HepG2 (cell line): ENCODE measurements around the gene ITGAE. TPM values are rescaled to one million over a fixed set of nuclear protein-coding genes. Genes with fewer than 3 reads are reported as not detected.

ENCODE experiments used
- ATF1 ChIP-seq: IDR thresholded peaks from 2 replicates; pipeline ENCODE4 v1.6.1; 2016; ENCODE audit warnings: mild to moderate bottlenecking, control low read depth
- BRD4 ChIP-seq: sonication (generic); formaldehyde crosslinking; IDR thresholded peaks from 2 replicates; pipeline ENCODE4 v1.4.0; 2020; ENCODE audit warnings: missing genetic modification reagents
- EEA1 ChIP-seq: sonication (generic); formaldehyde crosslinking; IDR thresholded peaks from 2 replicates; pipeline ENCODE4 v1.5.1; 2020; ENCODE audit warnings: mild to moderate bottlenecking, missing genetic modification reagents, borderline replicate concordance
- ISL2 ChIP-seq: sonication (generic); formaldehyde crosslinking; IDR thresholded peaks from 2 replicates; pipeline ENCODE4 v1.5.0; 2020; ENCODE audit warnings: missing genetic modification reagents
- KDM5A ChIP-seq: fragments of 200-600 bp; sonication (generic); IDR thresholded peaks from 2 replicates; pipeline ENCODE4 v1.7.0; 2018; ENCODE audit warnings: antibody characterized with exemption, mild to moderate bottlenecking, low read length, borderline replicate concordance
- LCORL ChIP-seq, 2 experiments: fragments of 450-650 bp in 1 of 2; sonication (generic) in 1 of 2; formaldehyde crosslinking in 1 of 2; IDR thresholded peaks; 2 replicates each; pipeline versions ENCODE4 v1.5.0 to v1.6.1; 2017 to 2020; ENCODE audit warnings: antibody characterized with exemption in 1 of 2, missing genetic modification reagents in 1 of 2
- NFYB ChIP-seq: sonication (generic); formaldehyde crosslinking; IDR thresholded peaks from 2 replicates; pipeline ENCODE4 v1.4.0; 2020; ENCODE audit warnings: missing genetic modification reagents
- PLSCR1 ChIP-seq: sonication (generic); formaldehyde crosslinking; IDR thresholded peaks from 2 replicates; pipeline ENCODE4 v1.5.0; 2020; ENCODE audit warnings: missing genetic modification reagents, mild to moderate bottlenecking, borderline replicate concordance
- RBM22 ChIP-seq: fragments of 200-400 bp; formaldehyde crosslinking; optimal IDR thresholded peaks from 2 replicates; pipeline ENCODE3; 2017; ENCODE audit warnings: mild to moderate bottlenecking, low read length, moderate library complexity
- SAFB2 ChIP-seq: sonication (generic); formaldehyde crosslinking; IDR thresholded peaks from 2 replicates; pipeline ENCODE4 v1.5.1; 2020; ENCODE audit warnings: missing genetic modification reagents, low read depth, mild to moderate bottlenecking, borderline replicate concordance
- SMAD1 ChIP-seq: sonication (generic); formaldehyde crosslinking; IDR thresholded peaks from 2 replicates; pipeline ENCODE4 v1.4.0; 2020; ENCODE audit warnings: missing genetic modification reagents, low read depth, mild to moderate bottlenecking, borderline replicate concordance
- ZBTB7B ChIP-seq: sonication (generic); formaldehyde crosslinking; IDR thresholded peaks from 2 replicates; pipeline ENCODE4 v1.4.0; 2020; ENCODE audit warnings: missing genetic modification reagents
- ZFP62 ChIP-seq: sonication (generic); formaldehyde crosslinking; IDR thresholded peaks from 2 replicates; pipeline ENCODE4 v1.4.0; 2020; ENCODE audit warnings: missing genetic modification reagents
- ZKSCAN5 ChIP-seq: sonication (generic); formaldehyde crosslinking; IDR thresholded peaks from 2 replicates; pipeline ENCODE4 v1.5.1; 2020; ENCODE audit warnings: mild to moderate bottlenecking, missing genetic modification reagents
- ZKSCAN8 ChIP-seq: IDR thresholded peaks from 2 replicates; pipeline ENCODE4 v1.6.1; 2016; ENCODE audit warnings: borderline replicate concordance, missing genetic modification reagents, missing compliant biosample characterization
- ZNF121 ChIP-seq: sonication (generic); formaldehyde crosslinking; IDR thresholded peaks from 2 replicates; pipeline ENCODE4 v1.5.0; 2020; ENCODE audit warnings: mild to moderate bottlenecking, missing genetic modification reagents
- ZNF136 ChIP-seq: sonication (generic); formaldehyde crosslinking; IDR thresholded peaks from 2 replicates; pipeline ENCODE4 v1.8.1; 2022; ENCODE audit warnings: low read depth, mild to moderate bottlenecking, moderate library complexity, missing genetic modification reagents
- ZNF451 ChIP-seq: sonication (generic); formaldehyde crosslinking; IDR thresholded peaks from 2 replicates; pipeline ENCODE4 v1.5.0; 2020; ENCODE audit warnings: mild to moderate bottlenecking, missing genetic modification reagents
- ZNF563 ChIP-seq: sonication (generic); formaldehyde crosslinking; IDR thresholded peaks from 2 replicates; pipeline ENCODE4 v1.8.0; 2022; ENCODE audit warnings: mild to moderate bottlenecking, moderate library complexity, missing genetic modification reagents
- ZNF703 ChIP-seq: sonication (generic); formaldehyde crosslinking; IDR thresholded peaks from 2 replicates; pipeline ENCODE4 v1.5.1; 2020; ENCODE audit warnings: missing genetic modification reagents, mild to moderate bottlenecking, moderate library complexity, borderline replicate concordance
- ZSCAN9 ChIP-seq: IDR thresholded peaks from 2 replicates; pipeline ENCODE4 v1.6.1; 2016; ENCODE audit warnings: borderline replicate concordance
- polyA plus RNA-seq, 8 experiments: library from polyadenylated mRNA; depleted of rRNA in 3 of 8; stranded (reverse) in 7 of 8; unstranded in 1 of 8; fragments of >200 nt; fragmentation: Illumina TruSeq in 4 of 8; extraction: Trizol in 4 of 8; gene quantifications; 2 replicates each; pipeline versions ENCODE4 v1.2.1 to v1.2.3, GENCODE V29; 2011 to 2016; ENCODE audit warnings: low read depth in 4 of 8, missing spikeins in 1 of 8, mixed read lengths in 1 of 8; ENCODE audit not compliant: insufficient read depth in 1 of 8
- total RNA-seq, 5 experiments: library from RNA; depleted of rRNA; stranded (reverse); fragments of >200 nt; fragmentation: Illumina TruSeq; extraction: Trizol; gene quantifications; 2 replicates each; pipeline ENCODE4 v1.2.3, GENCODE V29; 2016; ENCODE audit warnings: low read depth in 1 of 5
- TF ChIP-seq, protein P1 (sequence below): sonication (generic); formaldehyde crosslinking; IDR thresholded peaks from 2 replicates; pipeline ENCODE4 v1.5.1; 2020; ENCODE audit warnings: missing genetic modification reagents, mild to moderate bottlenecking, borderline replicate concordance
- TF ChIP-seq, protein P2 (sequence below): sonication (generic); formaldehyde crosslinking; IDR thresholded peaks from 2 replicates; pipeline ENCODE4 v1.8.0; 2022; ENCODE audit warnings: mild to moderate bottlenecking, missing genetic modification reagents; ENCODE audit not compliant: insufficient replicate concordance
- TF ChIP-seq, protein P3 (sequence below): sonication (generic); formaldehyde crosslinking; conservative IDR thresholded peaks from 2 replicates; pipeline ENCODE4 v1.5.0; 2020; ENCODE audit warnings: missing genetic modification reagents
- TF ChIP-seq, protein P4 (sequence below): sonication (generic); formaldehyde crosslinking; IDR thresholded peaks from 2 replicates; pipeline ENCODE4 v1.4.0; 2020; ENCODE audit warnings: missing genetic modification reagents
- TF ChIP-seq, protein P5 (sequence below): sonication (generic); formaldehyde crosslinking; IDR thresholded peaks from 2 replicates; pipeline ENCODE4 v1.4.0; 2020; ENCODE audit warnings: missing genetic modification reagents

ITGAE gene
- total and polyA plus RNA-seq, 2 of the 13 experiments (the other 11 are each of a cell fraction or from before 2014, with no cell fraction given): 42.3 to 49.0 TPM

- no peak for TF ChIP-seq RBM22
- TF ChIP-seq ZSCAN9 (CRISPR knock-in tag): no peak
- TF ChIP-seq ZKSCAN5: no peak
- TF ChIP-seq LCORL (IDR thresholded peaks at IDR 0.05): no peak
- no peak for TF ChIP-seq LCORL (CRISPR knock-in tag; IDR thresholded peaks at IDR 0.05)
- TF ChIP-seq ZNF703: no peak
- TF ChIP-seq SAFB2 (CRISPR knock-in tag): no peak
- TF ChIP-seq, protein P1, sequence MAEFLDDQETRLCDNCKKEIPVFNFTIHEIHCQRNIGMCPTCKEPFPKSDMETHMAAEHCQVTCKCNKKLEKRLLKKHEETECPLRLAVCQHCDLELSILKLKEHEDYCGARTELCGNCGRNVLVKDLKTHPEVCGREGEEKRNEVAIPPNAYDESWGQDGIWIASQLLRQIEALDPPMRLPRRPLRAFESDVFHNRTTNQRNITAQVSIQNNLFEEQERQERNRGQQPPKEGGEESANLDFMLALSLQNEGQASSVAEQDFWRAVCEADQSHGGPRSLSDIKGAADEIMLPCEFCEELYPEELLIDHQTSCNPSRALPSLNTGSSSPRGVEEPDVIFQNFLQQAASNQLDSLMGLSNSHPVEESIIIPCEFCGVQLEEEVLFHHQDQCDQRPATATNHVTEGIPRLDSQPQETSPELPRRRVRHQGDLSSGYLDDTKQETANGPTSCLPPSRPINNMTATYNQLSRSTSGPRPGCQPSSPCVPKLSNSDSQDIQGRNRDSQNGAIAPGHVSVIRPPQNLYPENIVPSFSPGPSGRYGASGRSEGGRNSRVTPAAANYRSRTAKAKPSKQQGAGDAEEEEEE (CRISPR knock-in tag): no peak
- TF ChIP-seq, protein P2, sequence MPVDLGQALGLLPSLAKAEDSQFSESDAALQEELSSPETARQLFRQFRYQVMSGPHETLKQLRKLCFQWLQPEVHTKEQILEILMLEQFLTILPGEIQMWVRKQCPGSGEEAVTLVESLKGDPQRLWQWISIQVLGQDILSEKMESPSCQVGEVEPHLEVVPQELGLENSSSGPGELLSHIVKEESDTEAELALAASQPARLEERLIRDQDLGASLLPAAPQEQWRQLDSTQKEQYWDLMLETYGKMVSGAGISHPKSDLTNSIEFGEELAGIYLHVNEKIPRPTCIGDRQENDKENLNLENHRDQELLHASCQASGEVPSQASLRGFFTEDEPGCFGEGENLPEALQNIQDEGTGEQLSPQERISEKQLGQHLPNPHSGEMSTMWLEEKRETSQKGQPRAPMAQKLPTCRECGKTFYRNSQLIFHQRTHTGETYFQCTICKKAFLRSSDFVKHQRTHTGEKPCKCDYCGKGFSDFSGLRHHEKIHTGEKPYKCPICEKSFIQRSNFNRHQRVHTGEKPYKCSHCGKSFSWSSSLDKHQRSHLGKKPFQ: no peak
- TF ChIP-seq ZNF451 (CRISPR knock-in tag): no peak
- no peak for TF ChIP-seq ZKSCAN8
- no peak for TF ChIP-seq NFYB
- no peak for TF ChIP-seq ZFP62 (CRISPR knock-in tag)
- no peak for TF ChIP-seq KDM5A
- TF ChIP-seq, protein P3, sequence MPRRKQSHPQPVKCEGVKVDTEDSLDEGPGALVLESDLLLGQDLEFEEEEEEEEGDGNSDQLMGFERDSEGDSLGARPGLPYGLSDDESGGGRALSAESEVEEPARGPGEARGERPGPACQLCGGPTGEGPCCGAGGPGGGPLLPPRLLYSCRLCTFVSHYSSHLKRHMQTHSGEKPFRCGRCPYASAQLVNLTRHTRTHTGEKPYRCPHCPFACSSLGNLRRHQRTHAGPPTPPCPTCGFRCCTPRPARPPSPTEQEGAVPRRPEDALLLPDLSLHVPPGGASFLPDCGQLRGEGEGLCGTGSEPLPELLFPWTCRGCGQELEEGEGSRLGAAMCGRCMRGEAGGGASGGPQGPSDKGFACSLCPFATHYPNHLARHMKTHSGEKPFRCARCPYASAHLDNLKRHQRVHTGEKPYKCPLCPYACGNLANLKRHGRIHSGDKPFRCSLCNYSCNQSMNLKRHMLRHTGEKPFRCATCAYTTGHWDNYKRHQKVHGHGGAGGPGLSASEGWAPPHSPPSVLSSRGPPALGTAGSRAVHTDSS: no peak
- TF ChIP-seq, protein P4, sequence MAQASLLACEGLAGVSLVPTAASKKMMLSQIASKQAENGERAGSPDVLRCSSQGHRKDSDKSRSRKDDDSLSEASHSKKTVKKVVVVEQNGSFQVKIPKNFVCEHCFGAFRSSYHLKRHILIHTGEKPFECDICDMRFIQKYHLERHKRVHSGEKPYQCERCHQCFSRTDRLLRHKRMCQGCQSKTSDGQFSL: no peak
- TF ChIP-seq ZNF136 (CRISPR knock-in tag): no peak
- TF ChIP-seq ZNF121 (CRISPR knock-in tag): 0 out of 2 replicates have a peak, but pooled peaks have one; percentile 21
- 0 out of 2 replicates have a peak, but pooled peaks have one; percentile 45 for TF ChIP-seq ZNF563 (CRISPR knock-in tag)
- TF ChIP-seq BRD4 (CRISPR knock-in tag): no peak
- no peak for TF ChIP-seq PLSCR1 (CRISPR knock-in tag)
- TF ChIP-seq, protein P5, sequence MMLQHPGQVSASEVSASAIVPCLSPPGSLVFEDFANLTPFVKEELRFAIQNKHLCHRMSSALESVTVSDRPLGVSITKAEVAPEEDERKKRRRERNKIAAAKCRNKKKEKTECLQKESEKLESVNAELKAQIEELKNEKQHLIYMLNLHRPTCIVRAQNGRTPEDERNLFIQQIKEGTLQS (CRISPR knock-in tag): no peak
- no peak for TF ChIP-seq ZBTB7B (CRISPR knock-in tag)
- no peak for TF ChIP-seq EEA1
- no peak for TF ChIP-seq ATF1 (CRISPR knock-in tag)
- TF ChIP-seq SMAD1: no peak
- no peak for TF ChIP-seq ISL2
Observed at GRCh38 chr17:3772764-3773163, 28.2 kb downstream of the ITGAE start (continued).
